Epithelial cell of proximal tubule (primary cell): ENCODE measurements around the gene NOX4. TPM values are rescaled to one million over a fixed set of nuclear protein-coding genes. Genes with fewer than 3 reads are reported as not detected.
"Not testable (repeated sequence)": the region's sequence is repeated elsewhere in the genome, so short reads cannot be mapped to it uniquely, and the experiment has no call there.

Experiments
- DNase-seq: peaks from one replicate; pipeline ENCODE4 v3.0.0-alpha.2; 2011; ENCODE audit warnings: low read depth
- H3K4me3 ChIP-seq: 2 replicates; pipeline ENCODE4 v1.5.1; 2011; ENCODE audit warnings: low read depth, mild to moderate bottlenecking, low read length
- CTCF ChIP-seq: conservative IDR thresholded peaks from 2 replicates; pipeline ENCODE4 v1.5.1; 2012; ENCODE audit warnings: low read depth, mild to moderate bottlenecking, low read length
- total RNA-seq: library from RNA; depleted of rRNA; stranded (reverse); fragments of >200 nt; gene quantifications from 2 replicates; pipeline ENCODE4 v1.2.3, GENCODE V29; 2015

The NOX4 gene
- total RNA-seq, 1 donor from 2014 or later, result 11.6 TPM

- TF ChIP-seq CTCF, result no peak
- DNase-seq, result no peak
- H3K4me3 ChIP-seq, result no peak overlapping the region
These were observed 57.9 kb downstream of the NOX4 start for GRCh38 chr11:89433278-89433677.

- H3K4me3 ChIP-seq, DNase-seq: not testable (repeated sequence)
These were observed 59.0 kb downstream of the NOX4 start for GRCh38 chr11:89432182-89432581.

GRCh38 chr11:89426501-89426900, 64.7 kb downstream of the NOX4 start:
- not testable (repeated sequence) for DNase-seq

GRCh38 chr11:89421718-89422117, 69.5 kb downstream of the NOX4 start:
- no peak for TF ChIP-seq CTCF

More at GRCh38 chr11:89426501-89426900, 64.7 kb downstream of the NOX4 start:
- not testable (repeated sequence) for H3K4me3 ChIP-seq

GRCh38 chr11:89420981-89421380, 70.2 kb downstream of the NOX4 start:
- TF ChIP-seq CTCF, result no peak
- DNase-seq, result no peak
- H3K4me3 ChIP-seq, result no peak overlapping the region

More at GRCh38 chr11:89421718-89422117, 69.5 kb downstream of the NOX4 start:
- DNase-seq, result no peak
- no peak overlapping the region for H3K4me3 ChIP-seq

GRCh38 chr11:89416961-89417360, 74.2 kb downstream of the NOX4 start:
- no peak for DNase-seq
- H3K4me3 ChIP-seq, result no peak overlapping the region
- no peak for TF ChIP-seq CTCF

GRCh38 chr11:89411112-89411511, 80.1 kb downstream of the NOX4 start:
- not testable (repeated sequence) for DNase-seq, H3K4me3 ChIP-seq

- not testable (repeated sequence) for DNase-seq, H3K4me3 ChIP-seq
These were observed 80.5 kb downstream of the NOX4 start for GRCh38 chr11:89410666-89411065.

GRCh38 chr11:89408441-89408840, 82.7 kb downstream of the NOX4 start:
- not testable (repeated sequence) for H3K4me3 ChIP-seq, DNase-seq

GRCh38 chr11:89405629-89406028, 85.5 kb downstream of the NOX4 start:
- no peak overlapping the region for H3K4me3 ChIP-seq
- no peak for DNase-seq
- peak; percentile 42 for TF ChIP-seq CTCF

GRCh38 chr11:89391654-89392053, 99.5 kb downstream of the NOX4 start:
- DNase-seq, result not testable (repeated sequence)

GRCh38 chr11:89387501-89387900, 103.7 kb downstream of the NOX4 start:
- DNase-seq, H3K4me3 ChIP-seq: not testable (repeated sequence)

More at GRCh38 chr11:89391654-89392053, 99.5 kb downstream of the NOX4 start:
- not testable (repeated sequence) for H3K4me3 ChIP-seq

GRCh38 chr11:89382986-89383385, 108.2 kb downstream of the NOX4 start:
- DNase-seq, H3K4me3 ChIP-seq: not testable (repeated sequence)
